GM18520 (cell line): ENCODE measurements around the gene AANAT.

ENCODE experiments used
- ATAC-seq: cut with Tn5 transposase; IDR thresholded peaks from one replicate; pipeline ENCODE4 v1.9.1; 2021; ENCODE audit not compliant: unreplicated experiment

The AANAT gene

DNA sequence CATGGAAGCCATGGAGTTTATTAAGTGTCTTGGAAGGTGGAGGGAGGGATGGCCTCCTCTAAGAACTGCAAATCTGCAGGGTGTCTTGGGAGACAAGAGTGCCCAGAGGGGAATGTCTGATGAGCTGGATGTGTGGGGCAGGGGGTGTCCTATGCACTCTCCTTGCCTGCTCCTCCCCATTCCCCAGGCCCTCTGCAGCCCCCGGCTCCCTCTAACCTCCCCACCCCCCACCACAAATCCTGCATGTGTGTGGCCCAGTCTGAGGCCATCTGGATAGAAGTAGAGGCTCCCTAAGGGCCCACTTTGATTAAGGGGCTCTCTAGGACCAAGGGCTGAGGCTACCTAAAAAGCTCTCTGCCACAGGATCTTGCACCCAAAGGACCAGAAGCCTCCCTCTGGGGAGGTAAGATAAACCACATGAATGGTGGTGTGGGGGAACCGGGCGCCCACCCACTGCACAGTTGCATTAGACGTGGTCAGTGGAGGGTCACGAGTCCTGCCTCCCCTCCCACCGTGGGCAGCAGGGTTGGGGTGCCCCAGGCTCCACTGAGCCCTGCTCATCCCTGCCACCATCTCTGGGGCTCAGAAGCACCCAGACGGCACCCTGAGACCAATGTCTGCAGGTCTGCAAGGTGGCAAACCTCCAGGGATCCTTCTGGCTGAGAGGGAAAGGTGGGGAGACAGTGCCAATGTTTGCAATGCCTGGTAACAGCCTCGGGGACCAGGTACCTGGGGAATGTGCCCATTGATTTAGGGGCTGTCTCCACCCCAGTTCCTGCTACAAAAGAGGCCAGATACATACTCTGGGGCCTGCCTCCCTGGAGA is 618 bp downstream of the AANAT start:
- no peak for ATAC-seq

DNA sequence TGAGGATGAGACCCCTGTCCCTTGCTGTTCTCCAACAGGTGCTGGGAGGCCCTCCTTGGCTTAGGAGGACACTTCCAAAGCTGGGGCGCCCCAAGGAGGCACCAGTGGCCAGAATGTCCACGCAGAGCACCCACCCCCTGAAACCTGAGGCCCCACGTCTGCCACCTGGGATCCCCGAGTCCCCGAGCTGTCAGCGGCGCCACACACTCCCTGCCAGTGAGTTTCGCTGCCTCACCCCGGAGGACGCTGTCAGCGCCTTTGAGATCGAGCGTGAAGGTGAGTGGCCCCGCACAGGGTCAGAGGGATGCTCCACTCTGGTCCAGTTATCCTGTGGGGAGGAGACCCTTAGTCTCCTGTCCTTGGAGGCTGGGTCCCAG is 1.2 kb downstream of the AANAT start:
- no peak for ATAC-seq

DNA sequence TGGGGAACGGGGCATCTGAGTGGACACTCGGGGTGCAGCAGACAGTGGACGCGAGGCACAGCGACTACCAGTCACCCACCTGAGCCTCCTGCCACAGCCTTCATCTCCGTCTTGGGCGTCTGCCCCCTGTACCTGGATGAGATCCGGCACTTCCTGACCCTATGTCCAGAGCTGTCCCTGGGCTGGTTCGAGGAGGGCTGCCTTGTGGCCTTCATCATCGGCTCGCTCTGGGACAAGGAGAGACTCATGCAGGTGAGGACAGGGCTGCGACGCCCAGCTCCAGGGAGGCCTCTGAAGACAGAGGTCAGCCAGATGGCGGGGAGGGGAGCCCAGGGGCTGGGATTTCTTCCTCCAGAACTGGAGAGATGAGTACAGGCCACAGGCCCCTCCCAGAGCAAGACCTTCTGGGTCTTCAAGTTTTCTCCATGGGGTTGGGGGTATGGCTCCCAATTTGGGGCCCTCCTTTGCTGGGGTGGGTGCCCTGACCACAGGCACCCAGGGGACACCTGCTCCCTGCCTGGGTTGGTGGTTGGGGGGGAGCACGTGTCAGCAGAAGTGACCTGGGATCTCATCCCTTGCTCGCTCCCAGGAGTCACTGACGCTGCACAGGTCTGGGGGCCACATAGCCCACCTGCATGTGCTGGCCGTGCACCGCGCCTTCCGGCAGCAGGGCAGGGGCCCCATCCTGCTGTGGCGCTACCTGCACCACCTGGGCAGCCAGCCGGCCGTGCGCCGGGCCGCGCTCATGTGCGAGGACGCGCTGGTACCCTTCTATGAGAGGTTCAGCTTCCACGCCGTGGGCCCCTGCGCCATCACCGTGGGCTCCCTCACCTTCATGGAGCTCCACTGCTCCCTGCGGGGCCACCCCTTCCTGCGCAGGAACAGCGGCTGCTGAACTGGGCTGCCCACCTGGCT is 1.9 kb downstream of the AANAT start:
- ATAC-seq: no peak

DNA sequence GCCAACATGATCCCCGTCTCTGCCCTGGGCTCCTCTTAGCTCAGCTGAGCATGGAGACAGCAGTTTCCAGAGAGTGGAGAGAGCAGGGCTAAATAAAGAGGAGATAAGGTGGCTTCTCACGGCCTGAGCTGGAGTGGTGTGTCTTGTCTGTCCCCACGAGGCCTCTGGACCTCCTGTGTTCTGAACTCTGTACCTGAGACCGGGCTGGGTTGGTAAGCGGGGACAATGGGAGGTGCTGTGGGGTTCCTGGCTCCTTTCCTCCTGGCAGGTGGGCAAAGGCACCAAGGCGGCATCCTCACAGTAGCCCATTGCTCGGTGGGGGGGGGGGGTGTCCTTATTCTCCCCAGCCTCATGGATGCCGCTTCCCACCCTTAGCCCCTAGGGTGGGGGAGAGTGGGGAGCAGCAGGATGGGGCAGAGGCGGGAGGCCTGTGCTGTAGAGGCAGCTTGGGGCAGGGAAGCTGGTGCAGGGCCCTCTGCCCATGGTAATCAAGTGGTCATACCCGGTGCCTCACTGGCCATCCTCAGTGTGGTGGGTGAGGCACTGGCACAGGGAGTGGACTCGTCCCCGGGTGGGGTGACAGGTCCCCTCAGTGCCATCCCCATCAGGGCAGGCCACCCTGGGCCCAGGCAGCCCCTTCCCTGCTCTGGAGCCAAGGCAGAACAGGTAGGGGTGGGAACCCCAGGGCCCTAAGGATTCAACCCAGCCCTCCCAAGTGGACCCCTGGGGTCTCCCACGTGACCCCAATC is 2.8 kb downstream of the AANAT start:
- no peak for ATAC-seq

DNA sequence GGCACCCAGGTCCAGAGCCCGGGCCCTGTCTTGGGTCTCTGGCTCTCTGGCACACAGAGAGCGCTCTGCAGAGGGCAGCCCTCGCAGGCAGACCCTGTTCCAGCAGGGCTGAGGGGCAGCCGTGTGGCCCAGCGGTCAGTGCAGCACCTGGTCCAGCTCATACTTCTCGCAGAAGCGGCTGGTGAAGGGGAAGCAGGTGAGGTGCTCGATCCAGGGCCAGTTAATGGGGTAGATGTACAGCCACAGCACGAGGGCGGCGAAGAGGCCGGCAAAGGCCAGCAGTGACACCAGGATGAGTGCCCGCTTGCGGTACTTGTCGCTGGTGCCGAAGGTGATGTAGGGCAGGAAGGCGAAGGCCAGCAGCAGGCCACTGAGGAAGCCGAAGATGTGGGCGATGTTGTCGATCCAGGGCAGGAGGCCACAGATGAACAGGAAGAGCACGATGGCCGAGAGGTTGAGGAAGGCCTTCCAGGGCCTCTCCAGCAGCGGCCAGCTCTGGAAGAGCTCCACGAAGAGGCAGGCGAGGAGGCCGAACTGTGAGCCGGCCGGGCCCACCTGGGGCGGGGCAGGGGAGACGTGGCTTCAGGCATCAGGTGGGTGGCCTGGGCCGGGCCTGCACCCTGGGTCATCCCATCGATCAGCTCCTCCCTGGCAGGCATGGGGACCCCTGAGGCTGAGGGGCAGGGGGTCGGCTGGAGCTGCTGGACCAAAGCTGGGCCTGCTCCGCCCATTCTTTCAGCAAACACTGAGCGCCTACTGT is 4.3 kb downstream of the AANAT start:
- no peak for ATAC-seq

DNA sequence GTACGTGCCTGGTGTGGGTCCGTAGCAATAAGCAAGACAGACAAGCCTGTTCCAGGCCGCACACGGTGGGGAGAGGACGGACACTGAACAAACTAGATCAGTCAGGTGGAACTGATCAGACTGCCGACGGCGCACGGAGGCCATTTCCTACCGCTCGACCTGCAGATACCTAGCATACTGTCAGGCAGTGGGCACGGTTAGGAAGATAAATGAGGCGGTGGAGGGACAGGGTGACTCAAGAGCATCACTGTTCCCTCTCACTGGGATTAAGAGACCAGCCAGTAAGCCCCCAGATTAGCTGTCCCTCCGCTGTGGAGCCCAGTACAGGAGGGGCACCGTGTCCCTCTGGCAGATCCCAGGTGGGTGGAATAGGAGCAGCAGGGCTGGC is 4.8 kb downstream of the AANAT start:
- no peak for ATAC-seq

DNA sequence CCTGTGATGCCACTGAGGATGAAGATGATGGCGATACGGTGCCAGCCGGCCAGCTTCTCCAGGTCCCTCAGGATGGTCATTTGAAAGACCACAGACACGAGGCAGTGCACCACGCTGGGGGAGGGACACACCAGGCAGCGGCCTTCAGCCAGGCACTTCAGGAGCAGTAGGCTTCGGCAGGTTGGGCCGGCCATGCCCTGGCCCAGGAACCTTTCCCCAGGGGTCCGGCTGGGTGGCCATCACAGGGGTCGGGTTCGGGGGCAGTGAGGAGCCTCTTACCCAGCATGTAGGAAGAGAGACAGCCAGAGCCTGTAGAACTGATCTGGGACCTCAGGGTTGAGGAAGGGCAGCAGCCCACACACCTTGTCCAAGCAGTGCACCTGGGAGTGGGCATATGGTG is 5.3 kb downstream of the AANAT start:
- no peak for ATAC-seq

DNA sequence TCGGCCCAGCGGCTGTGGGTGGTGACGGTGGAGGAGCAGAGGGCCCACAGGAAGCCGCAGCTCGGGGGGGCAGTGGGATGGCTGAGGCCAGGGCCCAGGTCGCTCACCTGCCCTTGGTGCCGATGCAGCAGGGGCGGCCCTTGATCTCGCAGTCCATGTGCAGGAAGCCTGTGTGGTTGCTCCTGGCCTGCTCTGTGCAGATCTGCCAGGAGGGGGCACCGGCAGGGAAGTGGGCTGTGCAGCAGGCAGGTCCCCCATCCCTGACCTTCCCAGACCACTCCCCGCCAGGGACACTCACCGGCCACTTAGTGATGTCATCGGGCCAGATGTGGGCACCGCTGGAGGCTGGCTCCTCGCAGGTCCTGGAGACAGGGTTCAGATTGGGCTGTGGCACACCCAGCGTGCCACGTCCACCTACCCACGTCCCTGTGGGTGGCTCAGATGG is 6.2 kb downstream of the AANAT start:
- ATAC-seq: no peak

DNA sequence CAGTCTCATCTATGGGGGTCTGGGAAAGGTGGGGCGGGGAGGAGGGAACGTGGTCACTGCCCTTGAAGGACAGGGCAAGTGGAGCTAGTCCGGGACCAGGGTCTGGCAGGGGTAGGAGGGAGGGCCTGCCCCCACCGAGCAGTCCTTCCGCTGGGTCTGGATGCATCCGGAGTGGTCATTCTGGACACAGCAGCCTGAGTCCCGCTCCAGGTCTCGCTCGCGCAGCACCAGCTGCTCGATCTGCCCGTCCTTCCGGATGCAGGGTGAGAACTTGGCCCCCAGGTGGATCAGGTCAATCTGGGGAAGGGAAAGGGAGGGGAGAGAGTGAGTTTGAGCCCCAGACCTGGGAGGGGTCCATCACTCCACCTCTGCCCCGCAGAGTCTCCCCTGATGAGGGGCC is 6.8 kb downstream of the AANAT start:
- ATAC-seq: no peak

DNA sequence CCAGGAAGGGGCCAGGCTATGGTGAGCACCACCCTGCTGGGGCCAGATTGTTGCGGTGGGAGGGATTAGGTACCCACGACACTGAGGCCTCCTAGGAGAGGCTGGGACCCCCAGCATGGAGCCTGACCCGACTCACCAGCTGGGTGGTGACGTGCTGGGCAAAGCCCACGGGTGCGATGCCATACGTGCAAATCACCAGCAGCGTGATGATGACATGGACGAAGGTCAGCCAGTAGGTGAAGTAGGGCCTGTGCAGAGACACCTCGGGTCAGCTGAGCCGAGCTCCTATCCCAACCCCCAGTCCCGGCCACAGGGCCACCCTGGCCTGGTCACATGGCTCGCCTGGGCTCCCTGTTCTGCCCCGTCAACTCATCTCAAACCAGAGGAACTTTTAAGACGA is 7.5 kb downstream of the AANAT start:
- ATAC-seq: no peak

DNA sequence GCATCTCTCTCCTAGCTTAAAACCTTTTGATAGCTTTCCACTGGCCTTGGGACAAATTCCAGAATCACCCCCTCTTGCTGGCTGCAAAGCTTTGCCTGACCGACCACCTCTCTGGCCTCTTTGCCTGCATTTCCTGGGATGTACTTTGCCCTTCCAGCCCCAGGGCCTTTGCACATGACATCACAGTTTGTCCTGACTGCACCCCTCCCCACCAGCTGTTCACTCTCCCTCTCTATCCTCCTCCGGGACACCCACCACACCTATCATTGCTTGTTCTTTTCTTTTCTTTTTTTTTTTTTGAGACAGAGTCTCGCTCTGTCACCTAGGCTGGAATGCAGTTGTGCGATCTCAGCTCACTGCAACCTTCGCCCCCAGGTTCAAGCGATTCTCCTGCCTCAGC is 7.9 kb downstream of the AANAT start:
- ATAC-seq: no peak

DNA sequence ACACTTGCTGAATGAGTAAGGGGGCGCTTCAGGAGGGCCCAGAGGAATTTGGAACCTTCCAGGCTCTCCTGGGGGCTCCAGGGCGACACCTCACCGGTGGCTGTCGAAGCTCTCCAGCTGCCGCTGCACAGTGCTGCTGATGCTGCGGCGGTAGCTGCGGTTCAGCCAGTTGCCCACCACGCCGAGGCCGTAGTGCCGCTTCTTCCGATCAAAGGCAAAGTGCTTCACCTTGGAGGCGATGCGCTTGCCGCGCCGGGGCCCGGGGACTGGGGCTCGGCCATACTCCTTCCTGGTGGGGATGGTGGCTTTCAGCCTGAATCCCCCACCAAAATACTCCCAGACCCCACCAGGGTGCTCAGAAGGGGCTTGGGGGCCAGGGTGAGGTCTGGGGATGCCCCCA is 9.3 kb downstream of the AANAT start:
- no peak for ATAC-seq

DNA sequence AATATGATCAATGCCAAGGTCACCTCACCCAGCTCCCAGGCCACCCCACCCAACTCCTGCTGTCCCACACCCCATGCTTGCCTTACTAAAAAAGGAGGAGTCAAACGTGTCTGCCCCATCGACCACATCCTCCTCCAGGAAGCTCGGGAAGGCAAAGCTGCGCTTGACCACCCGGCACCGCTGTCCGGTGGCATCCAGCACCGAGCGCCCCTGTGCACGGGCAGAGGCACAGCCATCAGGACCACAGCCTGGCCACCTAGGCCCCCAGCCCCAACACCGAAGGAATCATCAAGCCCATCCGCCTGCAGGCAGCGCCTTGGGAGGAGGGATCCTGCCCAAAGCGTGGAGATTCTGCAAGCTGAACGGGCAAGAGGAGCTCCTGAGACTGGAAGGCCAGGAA is 10.2 kb downstream of the AANAT start:
- ATAC-seq: no peak

DNA sequence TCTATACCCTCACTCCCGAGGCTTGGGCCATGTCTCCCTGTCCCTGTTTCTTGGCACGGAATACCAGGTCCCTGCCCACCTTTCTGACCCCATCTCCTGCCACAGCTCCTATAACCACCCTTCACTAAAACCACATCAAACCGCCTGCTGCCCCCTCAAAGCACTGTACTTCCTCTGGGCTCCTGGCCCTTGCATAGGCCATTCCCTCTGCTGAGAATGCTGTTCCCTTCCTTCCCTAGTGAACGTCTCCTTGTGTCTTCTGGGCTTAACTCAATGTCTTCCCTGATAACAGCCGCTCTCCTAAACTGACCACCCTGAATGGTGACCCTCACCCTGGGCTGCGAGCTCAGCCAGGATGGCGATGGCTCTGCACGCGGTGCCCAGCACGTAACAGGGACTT is 10.7 kb downstream of the AANAT start:
- no peak for ATAC-seq

DNA sequence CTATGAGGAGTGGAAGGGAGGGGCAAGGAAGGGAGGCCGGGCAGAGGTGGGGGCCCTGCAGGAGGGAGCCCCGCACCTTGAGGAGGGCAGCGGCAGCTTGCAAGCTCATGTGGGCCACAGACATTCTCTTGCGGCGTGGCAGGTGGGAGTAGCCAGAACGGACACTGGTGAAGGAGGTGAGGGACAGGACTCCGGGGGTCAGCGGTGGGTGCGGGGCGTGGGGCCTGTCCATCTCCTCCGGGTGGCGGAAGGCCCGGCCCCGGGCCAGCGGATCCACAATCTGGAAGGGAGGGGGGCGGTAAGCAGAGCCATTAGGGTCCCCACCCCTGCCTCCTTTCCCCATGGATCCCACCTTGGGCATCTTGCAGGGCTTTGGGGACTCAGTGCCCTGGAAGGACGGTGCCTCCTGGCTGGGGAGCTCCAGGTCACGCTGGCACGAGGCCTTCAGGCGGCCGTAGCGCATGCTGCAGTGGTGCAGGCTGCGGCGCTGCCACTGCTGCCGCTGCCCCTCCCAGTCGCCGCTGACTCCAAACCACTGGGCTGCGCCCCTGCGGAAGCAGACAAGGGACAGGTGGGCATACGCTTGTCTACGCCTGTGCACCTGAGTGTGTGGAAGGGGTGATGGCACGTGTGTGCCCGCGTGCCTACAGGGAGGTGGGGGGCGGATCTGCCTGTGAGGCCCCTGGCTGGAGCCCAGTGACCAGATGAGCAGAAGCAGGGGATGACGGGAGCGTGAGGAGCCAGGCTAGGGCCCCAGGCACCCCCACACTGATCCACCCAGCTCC is 11.5 kb downstream of the AANAT start:
- ATAC-seq: no peak

DNA sequence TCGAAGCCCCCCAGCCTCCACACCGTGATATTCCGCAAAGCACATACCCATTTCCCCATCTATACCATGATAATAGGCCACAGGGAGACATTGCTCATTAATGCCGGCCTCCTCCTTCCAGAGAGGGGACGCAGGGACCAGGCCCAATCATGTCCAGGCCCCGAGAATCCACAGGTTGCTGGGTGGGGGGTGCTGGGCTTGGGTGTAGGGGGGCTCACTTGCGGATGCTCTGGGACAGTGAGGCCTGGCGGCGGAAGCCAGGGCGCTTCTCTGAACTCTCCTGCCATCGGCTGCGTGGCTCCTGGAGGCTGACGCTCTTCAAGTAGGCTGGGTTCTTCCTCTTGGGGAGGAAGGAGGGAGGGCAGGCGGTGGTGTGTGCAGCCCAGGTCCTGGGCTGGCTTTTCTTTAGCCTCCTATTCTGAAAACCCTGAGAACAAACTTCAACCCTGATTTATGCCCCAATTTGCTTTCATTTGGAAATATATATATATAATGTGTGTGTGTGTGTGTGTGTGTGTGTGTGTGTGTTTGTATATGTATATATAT is 12.2 kb downstream of the AANAT start:
- ATAC-seq: no peak

DNA sequence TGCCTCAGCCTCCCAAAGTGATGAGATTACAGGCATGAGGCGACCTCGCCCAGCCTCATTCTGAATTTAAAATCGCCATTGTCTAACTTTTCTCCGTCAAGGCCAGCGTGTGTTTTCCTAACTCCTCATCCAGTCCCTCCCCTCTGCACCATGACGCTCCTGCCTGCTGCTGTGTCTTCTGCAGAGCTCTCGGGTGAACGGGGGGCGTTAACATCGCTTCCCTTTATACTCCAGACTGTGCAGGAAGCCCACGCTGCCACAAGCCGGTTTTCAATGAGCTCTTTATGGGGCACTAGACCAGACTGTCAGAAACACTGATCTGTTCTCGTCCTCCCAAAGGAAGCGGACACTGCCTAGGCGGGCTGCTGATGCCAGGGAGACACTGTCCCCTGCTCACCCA is 13.2 kb downstream of the AANAT start:
- no peak for ATAC-seq

DNA sequence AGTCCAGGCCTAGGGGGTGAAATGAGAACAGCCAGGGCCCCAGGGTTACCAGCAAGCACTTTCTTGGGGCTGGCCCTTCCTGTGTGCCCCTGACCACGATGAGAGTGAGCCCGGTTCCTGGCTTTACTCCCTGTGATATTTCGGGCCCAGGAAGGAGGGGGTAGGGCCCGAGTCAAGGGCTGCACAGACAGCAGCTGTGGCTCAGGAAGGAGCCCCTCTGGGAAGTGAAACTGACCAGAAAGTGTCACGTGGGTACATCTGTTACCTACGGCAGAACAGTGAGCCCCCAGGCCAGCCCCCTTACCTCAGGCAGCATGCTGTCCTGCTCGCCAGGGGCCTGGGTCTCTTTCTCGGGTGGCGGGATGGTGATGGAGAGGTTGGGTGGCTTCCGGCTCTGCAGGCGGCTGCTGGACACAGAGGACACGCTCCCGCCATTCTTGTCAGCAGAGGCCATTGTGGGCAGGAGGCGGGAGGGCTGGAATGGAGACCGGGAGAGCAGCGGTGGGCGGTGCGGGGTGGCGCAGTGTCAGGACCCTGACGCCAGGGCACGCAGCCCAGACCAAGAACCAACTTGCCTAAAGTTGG is 13.8 kb downstream of the AANAT start:
- peak; percentile 33 for ATAC-seq

DNA sequence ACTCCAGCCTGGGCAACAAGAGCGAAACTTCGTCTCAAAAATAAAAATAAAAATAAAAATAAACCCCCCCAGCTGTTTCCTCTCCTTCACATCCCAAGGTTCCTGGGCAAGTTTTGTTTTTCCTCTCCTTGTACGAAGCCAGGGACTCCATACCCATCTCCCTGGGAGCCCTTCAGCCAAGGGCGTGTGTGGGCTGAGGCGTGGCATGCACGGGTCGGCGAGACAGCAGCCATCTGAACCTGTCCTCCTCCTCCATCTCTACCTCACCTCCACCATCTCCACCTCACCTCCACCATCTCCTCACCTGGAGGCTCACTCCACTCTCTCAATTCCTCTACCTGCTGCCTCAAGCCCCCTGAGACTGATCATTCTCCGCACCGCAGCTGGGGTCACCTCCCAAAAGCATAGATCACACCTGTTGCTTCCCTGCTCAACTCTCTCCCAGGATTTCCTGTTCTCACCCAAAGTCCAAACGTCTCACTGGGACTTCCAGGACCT is 16.9 kb downstream of the AANAT start:
- no peak for ATAC-seq
